Immature natural killer cell (primary cell): ENCODE data around the gene SEMA3G. TPM values are rescaled to one million over a fixed set of nuclear protein-coding genes. Genes with fewer than 3 reads are reported as not detected.

Experiments
- polyA plus RNA-seq, 3 donors: library from polyadenylated mRNA; unstranded; fragments of 300-500 nt; fragmentation: Illumina TruSeq; gene quantifications; one replicate each; pipeline ENCODE4 v1.2.3, GENCODE V29; 2021

SEMA3G gene
- polyA plus RNA-seq, 3 donors from 2014 or later = not detected

Other genes with a start within 250 kb of the SEMA3G start
- gene ALAS1, start 246.9 kb downstream of the SEMA3G start, polyA plus RNA-seq = 10 to 100 TPM; 18.0 to 37.0 (median 27.4) TPM
- gene TLR9, start 219.5 kb downstream of the SEMA3G start, polyA plus RNA-seq = not detected
- 100 to 1,000 TPM in 2 of 3 donors, 10 to 100 TPM in 1; 96.4 to 159 (median 143) TPM for gene TWF2, start 205.9 kb downstream of the SEMA3G start, polyA plus RNA-seq
- 10 to 100 TPM; 57.1 to 83.6 (median 66.8) TPM for gene PPM1M, start 199.3 kb downstream of the SEMA3G start, polyA plus RNA-seq
- gene WDR82, start 166.5 kb downstream of the SEMA3G start, polyA plus RNA-seq = 10 to 100 TPM; 76.9 to 99.5 (median 81.5) TPM
- gene GLYCTK, start 157.3 kb downstream of the SEMA3G start, polyA plus RNA-seq = 10 to 100 TPM in 2 of 3 donors, 1 to 10 TPM in 1; 8.2 to 14.5 (median 12.1) TPM
- gene DNAH1, start 128.8 kb downstream of the SEMA3G start, polyA plus RNA-seq = 1 to 10 TPM in 1 of 3 donors, under 1 TPM in 2; 0.31 to 1.8 (median 0.73) TPM
- gene BAP1, start 35.1 kb downstream of the SEMA3G start, polyA plus RNA-seq = 10 to 100 TPM in 2 of 3 donors, 1 to 10 TPM in 1; 6.4 to 30.9 (median 13.4) TPM
- 1 to 10 TPM; 4.2 to 9.4 (median 6.8) TPM for gene PHF7, start 34.4 kb downstream of the SEMA3G start, polyA plus RNA-seq
- gene TNNC1, start 8.9 kb upstream of the SEMA3G start, polyA plus RNA-seq = not detected
- 10 to 100 TPM; 11.3 to 25.9 (median 12.3) TPM for gene NISCH, start 10.5 kb upstream of the SEMA3G start, polyA plus RNA-seq
- under 1 TPM in 1 of 3 donors, not detected in 2; 0.10 TPM for gene STAB1, start 50.2 kb upstream of the SEMA3G start, polyA plus RNA-seq
- gene NT5DC2, start 88.8 kb upstream of the SEMA3G start, polyA plus RNA-seq = under 1 TPM in 2 of 3 donors, not detected in 1; 0.26 to 0.53 TPM
- gene UQCC5, start 91.5 kb upstream of the SEMA3G start, polyA plus RNA-seq = 10 to 100 TPM; 11.7 to 27.2 (median 13.9) TPM
- 100 to 1,000 TPM in 1 of 3 donors, 10 to 100 TPM in 2; 52.4 to 116 (median 66.4) TPM for gene PBRM1, start 240.8 kb upstream of the SEMA3G start, polyA plus RNA-seq
- gene GNL3, start 240.9 kb upstream of the SEMA3G start, polyA plus RNA-seq = 10 to 100 TPM; 27.4 to 43.3 (median 28.0) TPM